ENCODE results near the gene RNU7-1. TPM values are rescaled to one million over a fixed set of nuclear protein-coding genes. Genes with fewer than 3 reads are reported as not detected.

The RNU7-1 gene
- total and polyA plus RNA-seq, 10 of the 15 experiments (the other 5 are each of a cell fraction or from before 2014, with no cell fraction given), result not detected

- no peak for TF ChIP-seq CEBPB (IDR thresholded peaks at IDR 0.05; ENCODE audit: borderline replicate concordance in 1 of 2, low read depth in 2 of 2, low read length in 2 of 2)
- TF ChIP-seq NFXL1 (IDR thresholded peaks at IDR 0.05; ENCODE audit: borderline replicate concordance), result no peak
- no peak for TF ChIP-seq SIX5 (IDR thresholded peaks at IDR 0.05; ENCODE audit: low read depth, low read length, severe bottlenecking)
- TF ChIP-seq ZBTB11 (CRISPR knock-in tag; IDR thresholded peaks at IDR 0.05), result no peak
- TF ChIP-seq SREBF1 (IDR thresholded peaks at IDR 0.05; ENCODE audit: low read length), result no peak
- TF ChIP-seq PKNOX1 (IDR thresholded peaks at IDR 0.05), result peak; percentile 67
- no peak for TF ChIP-seq ESRRA (IDR thresholded peaks at IDR 0.05; ENCODE audit: low read length)
- TF ChIP-seq CBFB (IDR thresholded peaks at IDR 0.05; ENCODE audit: low read depth), result peak; percentile 90
- peak; percentile 98 for TF ChIP-seq EED (IDR thresholded peaks at IDR 0.05; ENCODE audit: low read depth)
- no peak; the same call in 1 of the 2 replicates for TF ChIP-seq ZNF384 (IDR thresholded peaks at IDR 0.05; ENCODE audit: borderline replicate concordance, low read depth, low read length)
- TF ChIP-seq GATAD2B (conservative IDR thresholded peaks at IDR 0.05; ENCODE audit: low read depth), result peak; percentile 98
- TF ChIP-seq SMAD1 (IDR thresholded peaks at IDR 0.05; ENCODE audit: low read depth, partially characterized antibody), result peak; percentile 95
- TF ChIP-seq JUND (IDR thresholded peaks at IDR 0.05; ENCODE audit: low read depth, low read length), result no peak; the same call in 1 of the 2 replicates
- no peak for TF ChIP-seq RELA (IDR thresholded peaks at IDR 0.05; ENCODE audit: borderline replicate concordance, partially characterized antibody)
- peak; percentile 97 for TF ChIP-seq DPF2 (IDR thresholded peaks at IDR 0.05)
- peak; percentile 71 for TF ChIP-seq CREM (IDR thresholded peaks at IDR 0.05; ENCODE audit: low read depth)
- TF ChIP-seq EP300 (IDR thresholded peaks at IDR 0.05; ENCODE audit: borderline replicate concordance in 1 of 2, control insufficient read depth in 1 of 2, low read depth in 2 of 2, low read length in 2 of 2), result peak; percentile 82 to 91
Measured at GRCh38 chr12:6953442-6954315, 10.1 kb downstream of the RNU7-1 start (continued).

Data from GM12878 (cell line).